Measurements from ENCODE around the gene NDFIP1.

- no peak for TF ChIP-seq PHF20 (CRISPR knock-in tag; IDR thresholded peaks at IDR 0.05)
- no peak for TF ChIP-seq ZNF253 (CRISPR knock-in tag; IDR thresholded peaks at IDR 0.05; ENCODE audit: borderline replicate concordance)
- no peak for TF ChIP-seq ATF3 (CRISPR knock-in tag; IDR thresholded peaks at IDR 0.05)
- no peak for TF ChIP-seq POLR2A (IDR thresholded peaks at IDR 0.05; ENCODE audit: insufficient read depth in 1 of 2, low read depth in 2 of 2, low read length in 2 of 2)
- TF ChIP-seq ASH2L (IDR thresholded peaks at IDR 0.05; ENCODE audit: insufficient read length, low read depth, low read length), result no peak
- TF ChIP-seq ZFX (CRISPR knock-in tag; IDR thresholded peaks at IDR 0.05; ENCODE audit: low read depth), result no peak
- no peak for TF ChIP-seq GPN1 (CRISPR knock-in tag; IDR thresholded peaks at IDR 0.05; ENCODE audit: borderline replicate concordance)
- no peak for TF ChIP-seq STAT5B (CRISPR knock-in tag; IDR thresholded peaks at IDR 0.05)
- no peak for TF ChIP-seq NR3C1 (CRISPR knock-in tag; IDR thresholded peaks at IDR 0.05)
Observed at GRCh38 chr5:142183561-142183960, 75.0 kb downstream of the NDFIP1 start.
